HG02943 (cell line): Measurements from ENCODE around the gene TRPM8.

Experiments
- ATAC-seq: cut with Tn5 transposase; IDR thresholded peaks from one replicate; pipeline ENCODE4 v1.9.1; 2021; ENCODE audit warnings: mild to moderate bottlenecking, low read depth, moderate library complexity; ENCODE audit not compliant: unreplicated experiment

TRPM8 gene

GRCh38 chr2:233972941-233973575 is 55.9 kb downstream of the TRPM8 start:
- ATAC-seq = no peak

DNA sequence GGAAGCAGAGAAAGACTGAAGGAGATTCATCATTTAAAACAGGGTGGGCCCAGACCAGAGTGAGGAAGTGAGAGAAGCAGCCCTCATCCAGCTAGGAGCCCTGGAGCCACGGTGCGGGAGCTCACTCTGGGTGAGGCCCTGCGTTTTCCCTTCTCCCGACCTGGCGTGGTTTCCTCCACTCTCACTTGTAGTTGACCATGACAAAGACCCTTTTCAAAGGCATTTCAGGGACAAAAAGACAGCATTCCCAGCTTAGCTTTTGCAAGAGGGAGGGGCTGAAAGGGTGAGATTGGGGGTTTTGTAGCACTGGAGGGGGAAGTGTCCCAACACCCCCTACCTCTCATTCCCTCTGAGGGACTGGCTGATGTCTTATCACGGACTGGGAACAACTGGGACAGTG is 56.6 kb downstream of the TRPM8 start:
- no peak for ATAC-seq

DNA sequence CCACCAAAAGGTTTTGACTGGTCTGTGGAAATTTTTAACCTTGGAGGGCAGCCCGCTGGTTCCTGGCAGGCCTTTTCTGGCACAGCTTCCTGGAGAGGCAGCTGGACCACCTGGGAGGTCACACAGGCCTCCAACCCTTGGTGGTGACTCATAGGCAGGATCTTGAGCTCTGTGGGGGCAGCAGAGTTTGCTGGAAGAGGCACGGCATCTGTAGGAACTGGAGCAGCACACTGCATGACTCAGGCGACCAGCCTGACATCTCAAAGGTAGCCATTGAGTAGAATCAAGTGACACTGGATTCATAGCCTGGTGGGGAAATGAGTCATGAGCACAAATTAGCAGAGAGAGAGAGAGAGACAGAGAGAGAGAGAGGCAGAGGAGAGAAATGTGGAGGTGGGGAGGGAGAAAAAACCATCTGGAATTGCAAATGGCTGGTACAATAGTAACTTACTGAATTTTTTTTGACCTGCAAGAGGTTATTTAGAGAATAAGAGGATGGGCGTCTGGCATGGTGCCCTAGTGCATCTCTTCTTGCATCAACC is 57.4 kb downstream of the TRPM8 start:
- ATAC-seq = no peak

DNA sequence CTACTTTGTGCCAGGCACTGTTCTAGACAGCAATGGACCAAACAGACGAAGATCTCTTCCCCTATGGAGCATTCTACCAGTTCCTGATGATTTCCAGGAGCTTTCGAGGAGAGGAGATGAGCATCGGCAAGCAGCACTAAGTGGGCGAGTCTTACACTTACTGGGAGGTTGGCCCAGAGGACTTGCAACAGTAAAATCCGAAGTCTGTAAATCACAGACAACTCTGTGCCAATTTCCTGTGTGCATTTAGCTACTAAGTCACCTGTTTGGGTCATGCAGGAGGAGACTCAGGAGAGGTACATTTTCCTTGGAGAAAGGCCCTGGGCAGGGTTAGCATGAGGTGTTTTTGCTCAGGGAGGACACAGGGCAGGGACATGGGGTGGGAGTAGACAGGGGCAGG is 58.9 kb downstream of the TRPM8 start:
- no peak for ATAC-seq

- ATAC-seq = no peak
These were observed 59.6 kb downstream of the TRPM8 start for GRCh38 chr2:233976690-233977294.

GRCh38 chr2:233977296-233977837 is 60.2 kb downstream of the TRPM8 start:
- no peak for ATAC-seq

GRCh38 chr2:233979748-233980147 is 62.6 kb downstream of the TRPM8 start:
- ATAC-seq = no peak

DNA sequence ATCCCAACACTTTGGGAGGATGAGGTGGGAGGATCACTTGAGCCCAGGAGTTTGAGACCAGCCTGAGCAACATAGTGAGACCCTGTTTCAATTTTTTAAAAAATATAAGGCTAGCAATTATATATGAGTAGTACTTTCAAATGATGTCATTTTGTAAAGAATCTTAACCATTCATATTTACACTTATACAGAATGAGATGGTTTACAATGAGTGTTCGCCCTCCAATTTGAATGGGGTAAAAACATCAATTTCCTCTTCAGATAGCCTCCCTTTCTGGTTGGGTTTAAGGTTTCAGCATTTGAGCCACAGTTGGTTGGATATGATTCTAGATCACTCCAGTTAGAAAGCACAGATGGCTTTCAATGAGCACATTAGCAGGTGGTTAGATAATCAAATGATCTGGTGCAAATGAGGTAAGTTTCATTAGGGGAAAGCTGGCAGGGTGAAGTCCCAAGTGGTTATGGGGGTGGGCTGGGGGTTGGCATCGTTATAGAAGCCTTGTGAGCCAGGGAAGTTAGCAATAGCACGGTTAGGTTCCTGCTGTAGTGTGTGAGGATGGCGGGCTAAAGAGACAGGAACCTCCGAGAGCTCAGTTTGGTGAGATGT is 63.9 kb downstream of the TRPM8 start:
- ATAC-seq = no peak

GRCh38 chr2:233981574-233982420 is 64.6 kb downstream of the TRPM8 start:
- ATAC-seq = no peak

GRCh38 chr2:233982421-233983121 is 65.4 kb downstream of the TRPM8 start:
- no peak for ATAC-seq

GRCh38 chr2:233983445-233983844 is 66.3 kb downstream of the TRPM8 start:
- no peak for ATAC-seq

- no peak for ATAC-seq
These were observed 71.4 kb downstream of the TRPM8 start for GRCh38 chr2:233988581-233988980.

GRCh38 chr2:233989221-233989858 is 72.2 kb downstream of the TRPM8 start:
- no peak for ATAC-seq

DNA sequence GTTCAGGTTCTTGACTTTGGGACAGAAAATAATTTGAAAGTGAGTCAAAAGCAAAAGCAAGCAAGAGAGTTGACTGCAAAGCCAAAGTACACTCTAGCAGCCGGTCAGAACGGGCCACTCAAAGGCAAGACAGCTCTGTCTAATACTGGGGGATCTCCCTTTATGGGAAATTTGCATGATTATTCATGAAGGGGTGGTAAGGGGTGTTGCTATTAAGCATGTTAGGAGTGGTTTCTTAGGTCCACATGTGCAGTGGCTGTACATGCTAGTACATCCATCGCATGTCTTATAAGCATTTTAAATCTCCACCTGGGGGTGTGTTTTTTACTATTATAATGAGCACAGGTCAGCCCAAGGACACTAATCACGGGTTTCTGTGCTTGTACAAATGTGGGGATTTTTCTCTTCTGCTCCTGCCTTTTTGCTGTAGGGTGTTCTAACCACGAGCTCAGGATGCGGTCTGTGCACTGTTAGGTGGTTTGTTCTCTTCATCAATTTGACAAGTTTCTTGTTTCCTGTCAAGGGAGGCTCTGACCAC is 73.2 kb downstream of the TRPM8 start:
- peak; percentile 61 for ATAC-seq

DNA sequence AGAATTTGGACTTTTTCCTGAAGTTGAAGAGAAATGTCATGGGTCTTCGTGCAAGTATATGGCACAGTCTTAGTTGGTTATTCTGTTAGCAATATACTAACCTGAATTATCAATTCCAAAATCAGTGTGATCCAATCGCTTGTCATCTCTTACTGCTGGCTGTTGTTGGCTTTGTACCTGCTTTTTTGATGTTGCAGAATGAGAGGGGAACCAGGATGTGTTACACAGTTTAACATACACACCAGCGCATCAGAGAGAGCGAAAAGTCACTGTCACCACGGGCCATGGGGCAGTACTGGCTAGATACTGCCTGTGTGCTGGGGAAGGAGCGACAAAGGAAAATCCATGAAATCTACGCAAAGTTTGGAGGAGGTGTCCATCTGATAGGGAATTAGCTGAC is 74.0 kb downstream of the TRPM8 start:
- ATAC-seq = no peak

- ATAC-seq = no peak
These were observed 75.5 kb downstream of the TRPM8 start for GRCh38 chr2:233992513-233993217.

GRCh38 chr2:233993461-233993860 is 76.3 kb downstream of the TRPM8 start:
- no peak for ATAC-seq

GRCh38 chr2:233994151-233994550 is 77.0 kb downstream of the TRPM8 start:
- no peak for ATAC-seq

GRCh38 chr2:233996000-233996399 is 78.8 kb downstream of the TRPM8 start:
- no peak for ATAC-seq
